Anterior cingulate cortex (tissue), 58 donors: ENCODE measurements around the gene SLC22A15.
"Not testable (repeated sequence)": the region's sequence is repeated elsewhere in the genome, so short reads cannot be mapped to it uniquely, and the experiment has no call there.

Experiments
- DNase-seq, 58 donors: peaks; one replicate each; lab custom pipeline; 2025; lab: John Stamatoyannopoulos, UW

The SLC22A15 gene

DNA sequence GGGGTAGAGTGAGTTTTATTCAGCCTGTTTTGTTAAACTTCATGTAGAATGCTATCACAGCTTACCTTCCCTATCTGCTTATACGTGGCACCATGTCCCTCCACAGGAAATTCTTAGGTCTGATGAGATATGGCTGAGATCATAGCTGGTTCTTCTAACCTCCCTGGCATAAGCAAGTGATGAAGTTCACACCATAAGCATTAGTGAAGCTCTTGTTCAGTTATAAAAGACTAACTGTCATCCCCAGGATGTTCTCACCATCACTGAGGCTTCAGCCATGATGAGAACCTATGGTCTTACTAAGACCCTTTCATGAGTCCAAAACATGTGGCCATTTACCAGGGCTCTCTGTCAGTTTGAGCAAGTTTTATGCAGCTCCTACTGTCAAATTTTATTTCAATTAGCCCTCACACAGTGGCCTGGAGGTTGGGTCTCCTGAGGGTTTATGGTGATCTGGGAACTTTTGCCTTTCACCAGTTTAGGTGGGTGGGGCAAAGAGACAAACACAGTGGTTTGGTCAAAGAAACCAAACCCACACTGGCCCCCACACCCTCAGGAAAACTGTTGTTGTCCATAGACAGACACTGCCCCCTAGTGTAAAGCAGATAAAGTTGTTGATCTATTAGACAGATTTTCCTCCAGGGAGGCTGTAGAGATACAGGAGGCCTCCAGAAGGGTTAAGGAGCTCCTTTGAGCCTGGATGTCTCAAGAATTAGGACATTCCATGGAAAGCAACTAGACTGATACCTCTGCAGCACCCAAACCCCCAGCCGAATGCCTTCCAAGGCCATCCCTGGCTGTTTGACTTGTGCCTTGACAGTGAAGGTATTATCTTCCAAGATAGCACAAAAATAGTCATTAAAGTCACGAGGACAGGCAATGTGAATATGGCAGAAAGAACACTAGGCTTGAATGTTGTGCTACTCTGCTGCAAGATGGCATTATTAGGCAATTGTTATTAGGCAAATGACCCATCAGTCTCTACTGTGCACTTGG lies 5.0 kb downstream of the SLC22A15 start:
- peak in 15 of 58 donors; percentile 10 to 66 (median 35) for DNase-seq

DNA sequence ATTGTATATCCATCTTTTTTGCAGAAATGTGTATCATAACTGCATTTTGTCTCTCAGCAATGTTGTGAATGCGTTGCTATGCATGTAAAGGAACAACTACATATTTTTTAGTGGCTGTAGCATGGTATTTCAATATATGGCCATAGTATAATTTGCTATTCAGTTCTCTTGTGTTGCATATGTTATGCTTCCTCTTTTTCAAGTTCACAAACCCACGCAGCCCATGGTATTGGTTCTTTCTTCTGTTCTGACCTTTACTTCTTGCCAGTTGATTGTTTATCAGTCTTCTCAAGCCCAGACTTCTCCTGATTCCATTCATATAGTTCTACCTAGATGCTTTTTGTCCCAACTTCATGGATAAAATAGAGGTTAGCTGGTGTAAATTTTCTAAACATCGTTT lies 6.1 kb downstream of the SLC22A15 start:
- no peak for DNase-seq

DNA sequence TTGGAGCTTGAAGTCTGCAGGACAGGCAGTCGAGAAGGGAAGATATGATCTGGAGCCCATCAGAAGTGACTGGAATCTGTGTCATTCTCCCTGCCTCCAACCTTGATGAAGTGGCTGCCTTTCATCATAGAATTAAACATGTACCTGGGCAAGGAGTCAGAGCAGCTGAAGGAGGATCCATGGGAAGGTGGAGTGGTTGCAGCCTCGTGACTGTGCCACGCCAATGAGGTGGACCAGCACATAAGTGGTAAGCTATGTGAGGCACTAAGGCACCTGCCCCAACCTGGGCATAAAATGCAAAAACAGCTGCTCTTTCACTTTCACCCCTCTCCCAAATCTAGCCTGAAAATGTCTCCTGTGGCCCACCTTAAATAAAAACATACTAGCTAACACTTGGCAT lies 7.3 kb downstream of the SLC22A15 start:
- no peak for DNase-seq

DNA sequence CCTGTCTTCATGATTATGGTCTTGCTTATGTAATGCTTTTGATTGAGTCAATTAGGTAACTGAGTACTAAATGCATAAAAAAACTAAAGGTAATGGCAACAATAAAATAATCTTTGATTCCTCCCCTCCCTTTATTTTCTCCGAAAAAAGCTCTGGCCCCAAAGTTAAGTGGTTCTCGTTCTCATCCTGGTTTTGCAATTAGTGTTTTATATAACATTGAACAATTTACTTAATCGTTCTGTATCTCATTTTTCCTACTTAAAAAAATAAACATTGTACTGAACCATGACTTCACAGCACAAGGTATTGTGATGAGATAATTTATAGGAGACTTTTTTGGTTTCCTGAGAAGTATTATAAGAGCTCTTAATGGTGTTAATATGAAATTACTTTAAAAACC lies 11.3 kb downstream of the SLC22A15 start:
- DNase-seq, result no peak

DNA sequence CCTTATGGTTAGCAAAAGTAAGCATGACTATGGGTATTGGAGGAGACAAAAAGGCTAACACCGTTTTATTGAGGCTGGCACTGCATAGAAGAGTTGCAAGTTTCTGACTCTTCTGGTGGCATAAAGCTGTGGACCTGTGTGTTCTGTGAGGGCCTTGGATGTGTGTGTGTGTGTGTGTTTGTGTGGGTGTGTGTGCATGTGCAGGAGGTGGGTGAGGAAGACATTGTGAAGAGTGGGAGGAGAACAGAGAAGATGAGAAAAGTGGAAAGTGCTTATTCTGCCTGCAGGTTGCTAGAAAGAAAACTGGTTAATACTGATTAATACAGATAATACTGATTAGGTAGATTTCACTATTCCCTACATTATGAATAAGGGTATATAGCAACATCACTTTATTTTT lies 12.6 kb downstream of the SLC22A15 start:
- DNase-seq, result no peak

DNA sequence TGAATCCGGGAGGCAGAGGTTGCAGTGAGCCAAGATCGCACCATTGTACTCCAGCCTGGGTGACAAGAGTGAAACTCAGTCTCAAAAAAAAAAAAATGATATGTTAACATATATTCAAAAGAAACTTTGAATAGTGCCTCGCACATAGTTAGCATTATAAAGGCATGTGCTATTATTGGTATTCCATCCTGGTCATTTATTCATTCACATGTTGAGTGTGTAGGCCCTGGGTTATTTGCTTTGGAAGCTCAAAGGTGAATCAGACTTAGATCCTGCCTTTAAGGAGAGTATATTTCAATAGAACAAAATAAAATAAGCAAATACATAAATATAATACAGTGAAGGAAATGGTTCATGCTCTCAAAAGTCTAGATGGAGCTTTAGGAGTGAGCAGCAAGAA lies 13.4 kb downstream of the SLC22A15 start:
- no peak for DNase-seq

DNA sequence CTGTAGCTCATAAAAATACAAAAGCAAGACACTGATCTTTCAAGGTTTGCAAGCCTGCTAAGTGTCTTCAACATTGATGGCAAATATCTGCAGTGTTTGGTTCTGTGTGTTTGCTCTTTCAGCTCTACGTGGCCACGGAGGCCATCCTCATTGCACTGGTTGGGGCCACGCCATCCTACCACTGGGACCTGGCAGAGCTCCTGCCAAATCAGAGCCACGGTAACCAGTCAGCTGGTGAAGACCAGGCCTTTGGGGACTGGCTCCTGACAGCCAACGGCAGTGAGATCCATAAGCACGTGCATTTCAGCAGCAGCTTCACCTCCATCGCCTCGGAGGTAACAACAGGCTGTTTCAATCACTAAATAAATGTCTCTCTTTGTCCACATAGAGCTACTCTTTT lies 15.6 kb downstream of the SLC22A15 start:
- DNase-seq, result peak in 1 of 58 donors; percentile 49

DNA sequence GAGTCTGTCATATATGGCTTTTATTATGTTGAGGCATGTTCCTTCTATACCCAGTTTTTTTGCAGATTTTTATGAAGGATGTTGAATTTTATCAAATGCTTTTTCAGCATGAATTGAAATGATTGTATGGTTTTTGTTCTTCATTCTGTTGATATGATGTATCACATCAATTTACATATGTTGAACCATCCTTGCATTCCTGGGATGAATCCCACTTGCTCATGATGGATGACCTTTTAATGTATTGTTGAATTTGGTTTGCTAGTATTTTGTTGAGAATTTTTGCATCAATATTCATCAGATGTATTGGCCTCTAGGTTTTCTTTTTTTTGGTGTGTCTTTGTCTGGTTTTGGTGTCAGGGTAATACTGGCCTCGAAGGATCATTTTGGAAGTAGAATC lies 21.6 kb downstream of the SLC22A15 start:
- not testable (repeated sequence) for DNase-seq

DNA sequence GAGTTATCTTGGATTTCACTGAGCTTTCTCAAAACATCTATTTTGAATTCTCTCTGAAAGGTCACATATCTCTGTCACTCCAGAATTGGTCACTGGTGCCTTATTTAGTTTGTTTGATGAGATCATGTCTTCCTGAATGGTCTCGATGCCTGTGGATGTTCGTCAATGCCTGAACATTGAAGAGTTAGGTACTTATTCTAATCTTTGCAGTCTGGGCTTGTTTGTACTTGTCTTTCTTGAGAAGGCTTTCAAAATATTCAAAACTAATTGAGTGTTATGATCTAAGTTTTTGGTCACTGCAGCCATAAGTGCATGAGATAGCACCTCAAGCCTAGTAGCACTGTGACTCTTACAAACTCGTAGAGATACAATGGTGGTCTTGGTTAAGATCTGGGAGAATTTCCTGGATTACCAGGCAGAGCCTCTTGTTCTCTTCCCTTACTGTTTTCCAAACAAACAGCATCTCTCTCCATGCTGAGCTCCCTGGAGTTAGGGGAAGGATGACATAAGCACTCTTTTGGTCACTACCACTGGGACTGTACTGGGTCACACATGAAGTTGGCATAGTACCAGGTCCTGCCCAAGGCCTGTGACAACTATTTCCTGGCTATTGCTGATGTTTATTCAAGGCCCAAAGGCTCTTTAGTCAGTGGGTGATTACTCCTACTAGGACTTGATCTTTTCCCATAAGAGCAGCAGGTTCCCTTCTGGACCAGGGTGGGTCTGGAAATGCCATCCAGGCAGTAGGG lies 25.6 kb downstream of the SLC22A15 start:
- peak in 1 of 58 donors; percentile 61 for DNase-seq

DNA sequence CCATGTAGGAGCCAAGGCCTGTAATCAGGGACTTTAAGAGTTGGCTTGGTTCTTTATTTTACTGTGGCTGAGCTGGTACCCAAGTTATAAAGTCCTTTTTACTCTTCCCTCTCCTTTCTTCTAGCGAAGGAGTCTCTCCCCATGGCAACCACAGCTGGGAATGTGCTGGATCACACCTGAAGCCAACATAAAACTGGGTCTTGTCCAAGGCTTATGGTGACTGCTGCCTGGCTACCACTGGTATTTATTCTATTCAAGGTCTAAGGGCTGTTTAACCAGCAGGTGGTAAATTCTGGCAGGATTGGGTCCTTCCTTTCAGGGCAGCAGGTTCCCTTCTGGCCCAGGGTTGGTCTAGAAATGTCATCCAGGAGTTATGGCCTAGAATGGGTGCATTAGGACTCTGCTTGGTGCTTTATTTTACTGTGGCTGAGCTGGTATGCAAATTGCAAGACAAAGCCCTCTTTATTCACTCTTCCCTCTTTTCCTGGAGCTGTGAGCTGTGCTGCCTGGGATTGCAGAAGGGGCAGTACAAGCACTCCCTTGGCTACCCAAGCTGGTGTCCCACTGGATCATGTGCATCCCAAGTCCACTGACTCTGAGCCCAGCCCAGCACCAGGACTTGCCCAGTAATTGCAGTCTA lies 26.6 kb downstream of the SLC22A15 start:
- peak in 36 of 58 donors; percentile 21 to 89 (median 64) for DNase-seq

DNA sequence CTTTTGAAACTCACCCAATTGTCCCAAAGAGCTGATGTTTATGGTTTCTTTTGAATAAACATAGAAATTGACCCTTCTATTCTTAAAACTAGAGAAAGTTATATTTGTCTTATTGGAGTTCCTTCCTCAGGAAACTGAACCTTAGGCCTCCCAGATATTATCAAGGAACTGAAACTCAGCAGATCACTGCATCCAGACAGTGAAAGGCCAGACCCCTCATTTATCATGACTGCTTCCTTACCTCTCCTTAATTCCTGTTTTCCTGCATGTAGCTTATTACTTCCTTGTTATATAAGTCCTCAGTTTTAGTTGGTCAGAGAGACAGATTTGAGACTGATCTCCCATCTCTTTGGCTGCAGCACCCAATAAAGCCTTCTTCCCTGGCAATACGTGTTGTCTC lies 27.5 kb downstream of the SLC22A15 start:
- DNase-seq, result no peak

DNA sequence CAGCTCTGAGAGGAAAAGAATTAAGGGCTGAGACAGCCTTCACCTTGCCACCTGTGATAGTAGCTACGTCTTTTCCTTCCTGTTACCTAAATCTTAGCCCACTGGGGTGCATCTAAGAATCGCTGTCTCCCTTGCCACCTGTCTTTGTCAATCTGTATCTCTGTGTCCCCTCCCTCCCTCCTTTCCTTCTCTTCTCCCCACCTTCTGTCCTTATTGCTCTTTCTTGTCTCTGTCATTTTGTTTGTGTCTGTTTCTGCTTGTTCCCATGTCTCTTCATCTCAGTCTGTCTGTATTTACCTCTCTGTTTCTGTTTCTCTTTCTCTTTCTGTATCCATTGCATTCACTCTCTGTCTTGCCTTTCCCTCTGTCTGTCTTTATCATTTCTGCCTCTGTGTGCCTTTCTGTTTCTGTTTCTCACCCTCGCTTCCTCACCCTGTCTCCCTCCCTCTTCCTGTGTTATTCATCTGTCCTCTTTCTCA lies 30.2 kb downstream of the SLC22A15 start:
- DNase-seq, result no peak

DNA sequence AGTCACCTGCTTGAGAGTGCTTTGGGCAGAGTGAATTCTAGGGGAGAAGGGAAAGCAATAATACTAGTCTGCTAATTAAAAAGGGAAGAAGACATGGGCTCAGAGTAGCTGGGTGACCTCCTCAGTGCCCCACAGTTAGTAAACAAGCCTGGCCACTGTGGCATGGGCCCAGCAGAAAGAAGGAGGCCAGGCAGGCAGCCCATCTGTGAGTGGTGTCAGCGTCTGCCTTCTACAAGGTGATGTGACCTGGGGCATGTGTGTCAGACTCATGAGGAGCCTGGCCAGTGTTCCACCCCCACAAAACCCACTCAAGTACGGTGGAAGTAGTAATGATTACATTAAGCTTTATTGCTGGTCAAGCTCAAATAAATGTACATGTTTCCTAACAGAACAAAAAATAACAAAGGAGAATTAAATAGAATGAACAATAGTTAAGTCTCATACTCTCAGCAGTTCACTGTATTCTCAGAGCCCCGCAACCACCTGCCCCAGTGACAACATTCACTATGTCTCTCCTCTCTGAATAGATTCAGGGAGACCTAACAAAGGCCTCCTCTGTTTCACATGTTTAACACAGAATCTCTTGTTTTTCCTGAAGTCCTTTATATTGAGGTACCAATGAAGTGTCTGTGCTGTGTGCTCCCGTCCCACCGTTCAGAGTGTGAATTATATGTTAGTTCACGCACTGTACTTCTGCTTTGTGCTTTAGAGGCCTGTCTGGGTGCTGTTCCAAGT lies 32.5 kb downstream of the SLC22A15 start:
- DNase-seq, result peak in 23 of 58 donors; percentile 12 to 85 (median 54)

DNA sequence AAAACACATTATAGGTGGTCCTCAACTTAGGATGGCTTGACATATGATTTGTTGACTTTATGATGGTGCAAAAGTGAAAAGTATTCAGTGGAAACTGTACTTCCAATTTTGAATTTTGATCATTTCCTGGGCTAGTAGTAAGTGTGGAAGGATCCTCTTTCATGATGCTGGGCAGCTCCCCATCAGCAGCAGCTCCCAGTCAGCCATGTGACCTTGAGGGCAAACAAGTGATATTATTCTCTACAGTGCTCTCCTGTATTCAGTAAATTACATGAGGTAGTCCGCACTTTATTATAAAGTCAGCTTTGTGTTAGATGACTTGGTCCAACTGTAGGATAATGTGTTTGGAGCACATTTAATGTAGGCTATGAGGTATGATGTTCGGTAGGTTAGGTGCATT lies 36.4 kb downstream of the SLC22A15 start:
- peak in 7 of 58 donors; percentile 12 to 56 (median 26) for DNase-seq

DNA sequence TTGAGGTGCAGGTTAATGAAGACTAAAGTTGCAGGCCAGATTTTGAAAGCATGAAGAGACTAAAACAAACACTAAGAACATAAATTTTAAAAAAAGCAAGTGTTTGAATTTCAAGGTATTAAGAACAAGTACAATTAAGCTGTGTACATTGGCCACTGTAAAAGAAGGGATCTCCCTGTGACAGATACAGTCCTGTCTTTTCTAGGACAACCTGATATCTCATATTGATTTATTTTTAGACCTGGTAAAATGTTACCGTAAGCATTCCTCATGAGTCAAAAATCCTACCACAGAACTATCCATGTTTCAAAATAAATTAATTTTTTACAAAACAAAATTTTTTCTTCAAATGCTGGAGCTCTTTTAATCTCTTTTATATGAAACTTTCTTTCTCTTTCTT lies 39.4 kb downstream of the SLC22A15 start:
- no peak for DNase-seq

DNA sequence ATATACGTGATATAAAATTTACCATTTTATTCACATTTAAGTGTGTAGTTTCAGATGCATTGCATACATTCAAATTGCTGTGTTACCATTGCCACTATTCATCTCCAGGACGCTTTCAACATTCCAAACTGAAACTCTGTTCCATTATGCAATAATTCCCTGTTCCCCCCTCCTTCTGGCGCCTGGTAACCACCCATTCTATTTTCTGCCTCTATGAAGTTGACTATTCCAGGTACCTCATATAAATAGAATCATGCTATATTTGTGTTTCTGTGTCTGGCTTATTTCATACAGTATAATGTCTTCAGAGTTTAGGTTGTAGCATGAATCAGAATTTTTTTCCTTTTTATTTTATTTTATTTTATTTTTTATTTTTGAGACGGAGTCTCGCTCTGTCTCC lies 41.7 kb downstream of the SLC22A15 start:
- no peak for DNase-seq

DNA sequence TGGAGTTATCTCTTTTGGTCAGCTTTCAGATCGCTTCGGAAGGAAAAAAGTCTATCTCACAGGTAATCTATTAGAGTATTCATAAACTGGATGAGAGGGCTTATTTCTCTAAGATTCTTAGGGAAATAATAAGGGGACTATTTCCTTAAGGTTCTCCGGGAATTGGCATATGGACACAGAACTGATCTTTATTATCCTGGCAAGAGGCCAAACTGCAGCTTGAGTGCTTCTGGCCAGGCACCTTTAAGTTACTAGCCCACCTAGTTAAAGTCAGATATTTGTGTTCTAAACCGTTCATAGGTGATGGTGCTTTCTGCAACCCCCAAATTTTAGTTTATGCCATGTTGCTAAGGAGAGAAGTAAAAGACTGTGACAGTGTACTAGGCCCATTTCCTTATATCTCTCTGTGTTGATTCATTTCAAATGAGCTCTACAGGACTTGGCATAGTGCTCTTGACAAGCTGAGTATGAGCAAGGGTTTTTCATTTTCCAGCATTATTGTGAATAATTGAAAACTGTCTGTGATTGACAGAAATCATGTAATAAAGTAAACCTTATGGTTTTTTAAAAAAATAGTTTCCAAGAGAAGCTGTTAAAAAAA lies 43.4 kb downstream of the SLC22A15 start:
- DNase-seq, result no peak

DNA sequence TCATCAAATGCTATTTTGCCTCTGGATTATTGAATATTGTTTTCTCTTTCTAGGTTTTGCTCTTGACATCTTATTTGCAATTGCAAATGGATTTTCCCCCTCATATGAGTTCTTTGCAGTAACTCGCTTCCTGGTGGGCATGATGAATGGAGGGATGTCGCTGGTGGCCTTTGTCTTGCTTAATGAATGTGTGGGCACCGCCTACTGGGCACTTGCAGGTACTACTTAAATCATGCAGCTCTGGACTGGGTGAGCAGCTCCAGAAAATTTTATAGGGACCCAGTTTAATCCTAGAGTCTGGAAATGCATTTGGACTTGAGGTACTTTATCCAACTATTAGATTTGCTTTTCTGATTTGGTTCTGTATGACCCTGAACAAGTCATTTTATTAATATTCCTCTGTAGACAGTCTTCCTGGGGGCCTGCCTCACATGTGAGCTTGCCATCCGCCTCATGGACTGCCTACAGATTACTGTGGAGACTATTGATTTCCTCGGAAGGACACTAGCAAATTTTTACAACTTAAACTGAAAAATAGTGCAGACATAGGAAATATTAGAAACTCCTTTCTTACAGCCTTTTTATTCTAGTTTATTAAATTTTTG lies 44.5 kb downstream of the SLC22A15 start:
- DNase-seq, result peak in 30 of 58 donors; percentile 5 to 70 (median 36)

DNA sequence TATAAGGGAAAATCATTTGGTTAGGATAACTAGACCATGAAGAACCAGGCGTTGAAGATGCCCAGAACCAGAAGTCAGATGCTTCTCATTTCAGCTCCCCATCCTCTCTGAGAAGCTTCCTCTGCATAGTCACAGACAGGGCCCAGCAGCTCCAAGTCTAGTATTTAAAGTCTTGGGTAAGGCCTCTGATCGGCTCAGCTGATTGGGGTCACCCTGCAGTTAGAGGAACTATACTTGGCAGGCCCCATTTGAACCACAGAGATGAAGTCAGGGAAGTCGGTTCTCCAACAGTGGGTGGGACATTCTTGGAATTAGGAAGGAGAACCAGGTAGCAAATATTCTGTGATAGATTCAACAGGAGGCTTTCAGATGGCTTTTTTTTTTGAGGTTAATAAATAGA lies 48.3 kb downstream of the SLC22A15 start:
- DNase-seq, result no peak
